ENCODE measurements around the gene CBL. TPM values are rescaled to one million over a fixed set of nuclear protein-coding genes. Genes with fewer than 3 reads are reported as not detected.

Gene CBL
- total RNA-seq, 1 donor from 2014 or later, result 13.8 TPM

GRCh38 chr11:119350302-119350701 lies 144.2 kb downstream of the CBL start:
- DNase-seq, result no peak

- DNase-seq, result no peak
Measured at GRCh38 chr11:119351232-119351631, 145.1 kb downstream of the CBL start.

GRCh38 chr11:119352857-119353260 lies 146.7 kb downstream of the CBL start:
- peak; percentile 90 for DNase-seq

GRCh38 chr11:119355091-119355843 lies 149.1 kb downstream of the CBL start:
- no peak for DNase-seq

- DNase-seq, result peak; percentile 87
Measured at GRCh38 chr11:119356349-119357031, 150.4 kb downstream of the CBL start.

GRCh38 chr11:119357074-119357473 lies 150.9 kb downstream of the CBL start:
- no peak for DNase-seq

Other genes starting within 250 kb of the CBL start
- gene FOXR1, start 234.6 kb upstream of the CBL start, total RNA-seq, result not detected in 2 replicates
- 9.7 and 21.6 TPM in 2 replicates for gene CENATAC, start 208.2 kb upstream of the CBL start, total RNA-seq
- gene RPS25, start 188.0 kb upstream of the CBL start, total RNA-seq, result 1,092 and 1,791 TPM in 2 replicates
- 90.2 and 116 TPM in 2 replicates for gene TRAPPC4, start 187.6 kb upstream of the CBL start, total RNA-seq
- gene SLC37A4, start 175.5 kb upstream of the CBL start, total RNA-seq, result 18.4 and 27.3 TPM in 2 replicates
- 194 and 353 TPM in 2 replicates for gene HYOU1, start 149.1 kb upstream of the CBL start, total RNA-seq
- gene VPS11, start 138.5 kb upstream of the CBL start, total RNA-seq, result 24.6 and 25.7 TPM in 2 replicates
- 3.4 and 11.2 TPM in 2 replicates for gene HMBS, start 121.5 kb upstream of the CBL start, total RNA-seq
- gene DPAGT1, start 104.5 kb upstream of the CBL start, total RNA-seq, result 21.3 and 50.6 TPM in 2 replicates
- 2.2 and 5.6 TPM in 2 replicates for gene C2CD2L, start 99.0 kb upstream of the CBL start, total RNA-seq
- gene HINFP, start 84.8 kb upstream of the CBL start, total RNA-seq, result 14.8 and 19.2 TPM in 2 replicates
- gene ABCG4, start 57.3 kb upstream of the CBL start, total RNA-seq, result 0.05 and 0.17 TPM in 2 replicates
- 18.4 and 22.0 TPM in 2 replicates for gene NLRX1, start 37.6 kb upstream of the CBL start, total RNA-seq
- gene NHERF4, start 20.9 kb upstream of the CBL start, total RNA-seq, result not detected in 2 replicates
- 1,172 and 1,718 TPM in 2 replicates for gene MCAM, start 110.8 kb downstream of the CBL start, total RNA-seq
- 3.2 and 16.8 TPM in 2 replicates for gene RNF26, start 128.2 kb downstream of the CBL start, total RNA-seq
- gene C1QTNF5, start 134.5 kb downstream of the CBL start, total RNA-seq, result 60.2 and 127 TPM in 2 replicates
- not detected in 2 replicates for gene MFRP, start 140.4 kb downstream of the CBL start, total RNA-seq
- gene USP2, start 175.4 kb downstream of the CBL start, total RNA-seq, result 0.33 and 1.2 TPM in 2 replicates
- gene THY1, start 216.8 kb downstream of the CBL start, total RNA-seq, result 0.28 and 1.0 TPM in 2 replicates